HS-27A (cell line): Measurements from ENCODE around the gene SLC6A18.

Experiments used
- DNase-seq: peaks from one replicate; pipeline ENCODE4 v3.0.0-alpha.2; 2012; ENCODE audit warnings: low read depth, missing footprints

The SLC6A18 gene

GRCh38 chr5:1225081-1225480 is at the start of gene SLC6A18:
Gene SLC6A18 (plus strand): TSS chr5:1225381. CDS start chr5:1225478, 97 bp downstream.
- DNase-seq: no peak

- DNase-seq: no peak
Observed at GRCh38 chr5:1175801-1176472, 49.2 kb upstream of the SLC6A18 start.

- no peak for DNase-seq
Observed at GRCh38 chr5:1176473-1177391, 48.4 kb upstream of the SLC6A18 start.

- no peak for DNase-seq
Observed at GRCh38 chr5:1177826-1178528, 47.2 kb upstream of the SLC6A18 start.

GRCh38 chr5:1178529-1179382 is 46.4 kb upstream of the SLC6A18 start:
- DNase-seq: no peak

- DNase-seq: no peak
Observed at GRCh38 chr5:1179383-1179715, 45.8 kb upstream of the SLC6A18 start.

- no peak for DNase-seq
Observed at GRCh38 chr5:1180096-1180495, 45.1 kb upstream of the SLC6A18 start.

- DNase-seq: no peak
Observed at GRCh38 chr5:1180841-1181271, 44.3 kb upstream of the SLC6A18 start.

- no peak for DNase-seq
Observed at GRCh38 chr5:1181451-1182359, 43.5 kb upstream of the SLC6A18 start.

- DNase-seq: no peak
Observed at GRCh38 chr5:1182360-1182632, 42.9 kb upstream of the SLC6A18 start.

GRCh38 chr5:1182633-1183423 is 42.4 kb upstream of the SLC6A18 start:
- DNase-seq: no peak

GRCh38 chr5:1183424-1184162 is 41.6 kb upstream of the SLC6A18 start:
- no peak for DNase-seq

- DNase-seq: no peak
Observed at GRCh38 chr5:1184163-1184470, 41.1 kb upstream of the SLC6A18 start.

GRCh38 chr5:1184481-1184880 is 40.7 kb upstream of the SLC6A18 start:
- DNase-seq: no peak

GRCh38 chr5:1185038-1185627 is 40.0 kb upstream of the SLC6A18 start:
- no peak for DNase-seq

- no peak for DNase-seq
Observed at GRCh38 chr5:1185629-1186350, 39.4 kb upstream of the SLC6A18 start.

- DNase-seq: no peak
Observed at GRCh38 chr5:1186351-1187233, 38.6 kb upstream of the SLC6A18 start.
